Astrocyte of the spinal cord (primary cell): ENCODE data around the gene PYGO2.
"Not testable (repeated sequence)": the region's sequence is repeated elsewhere in the genome, so short reads cannot be mapped to it uniquely, and the experiment has no call there.

Experiments
- DNase-seq: peaks from one replicate; pipeline ENCODE4 v3.0.0; 2011; ENCODE audit warnings: low read depth, low spot score
- H3K4me3 ChIP-seq: 2 replicates; pipeline ENCODE4 v1.5.1; 2011; ENCODE audit warnings: low read depth, mild to moderate bottlenecking, low read length, moderate library complexity
- CTCF ChIP-seq: IDR thresholded peaks from 2 replicates; pipeline ENCODE4 v1.5.1; 2012; ENCODE audit warnings: low read depth, mild to moderate bottlenecking, low read length, inconsistent platforms
- in situ Hi-C: cut with HindIII; loops from 2 replicates; pipeline ENCODE4 v1.10.0; 2017; ENCODE audit warnings: low sequenced_read_pairs

Gene PYGO2

GRCh38 chr1:154908937-154909336, 52.6 kb downstream of the PYGO2 start:
- in situ Hi-C loops, result no loop called here
- TF ChIP-seq CTCF, result no peak
- no peak for DNase-seq

GRCh38 chr1:154908129-154908528, 53.5 kb downstream of the PYGO2 start:
- in situ Hi-C loops, H3K4me3 ChIP-seq, DNase-seq: not testable (repeated sequence)

More at GRCh38 chr1:154908937-154909336, 52.6 kb downstream of the PYGO2 start:
- no peak overlapping the region for H3K4me3 ChIP-seq
